BJ (cell line): ENCODE measurements around the gene ENPP1. TPM values are rescaled to one million over a fixed set of nuclear protein-coding genes. Genes with fewer than 3 reads are reported as not detected.

Experiments used
- CTCF ChIA-PET: fragments of 350-600 bp; formaldehyde crosslinking; extraction: SDS; loops from one replicate; lab custom pipeline; 2021; ENCODE audit warnings: antibody characterized with exemption, inconsistent platforms; lab: Yijun Ruan, JAX
- POLR2A ChIA-PET: fragments of 300-600 bp; sonication (Branson Sonifier 250); formaldehyde crosslinking; extraction: SDS; loops from one replicate; lab custom pipeline; 2021; ENCODE audit warnings: antibody characterized with exemption; lab: Charles Lee
- DNase-seq: peaks from one replicate; pipeline ENCODE4 v3.0.0-alpha.2; 2011; ENCODE audit warnings: low read depth
- H3K27me3 ChIP-seq: 2 replicates; pipeline ENCODE4 v1.6.0; 2011; ENCODE audit warnings: low read length; ENCODE audit not compliant: control insufficient read depth, insufficient read depth
- H3K36me3 ChIP-seq: 2 replicates; pipeline ENCODE4 v1.5.1; 2011; ENCODE audit warnings: low read length; ENCODE audit not compliant: control insufficient read depth, insufficient read depth
- H3K4me3 ChIP-seq: 2 replicates; pipeline ENCODE4 v1.5.1; 2011; ENCODE audit warnings: low read depth, mild to moderate bottlenecking, control low read depth, low read length
- CTCF ChIP-seq: IDR thresholded peaks from 2 replicates; pipeline ENCODE4 v1.5.1; 2011; ENCODE audit warnings: low read depth, mild to moderate bottlenecking, control low read depth, inconsistent platforms, low read length, moderate library complexity; ENCODE audit not compliant: insufficient read depth
- polyA plus RNA-seq: library from polyadenylated mRNA; depleted of rRNA; stranded (reverse); fragments of >200 nt; gene quantifications from 2 replicates; pipeline ENCODE4 v1.2.3, GENCODE V29; 2011

ENPP1 gene
- polyA plus RNA-seq, 1 experiment: 8.0 TPM

GRCh38 chr6:131813991-131814390 lies 6.2 kb downstream of the ENPP1 start:
- DNase-seq: no peak
- no peak for TF ChIP-seq CTCF
- no peak overlapping the region for H3K4me3 ChIP-seq
- CTCF ChIA-PET: interaction anchor here (0.6 to 1.4 kb wide), 5 partner anchors 9 to 96 kb away, joined by 3 to 4 read pairs (median 3); no protein-coding TSS in a partner anchor
- POLR2A ChIA-PET: interaction anchor here (0.7 kb wide), 1 partner anchor 631 kb away, joined by 3 read pairs; no protein-coding TSS in a partner anchor
- H3K36me3 ChIP-seq: no peaks in the 10 kb centered on the region
- H3K27me3 ChIP-seq: no peaks in the 10 kb centered on the region

GRCh38 chr6:131816869-131817268 lies 9.0 kb downstream of the ENPP1 start:
- POLR2A ChIA-PET: no interaction called here
- no peak for DNase-seq
- TF ChIP-seq CTCF: no peak
- Histone ChIP-seq H3K36me3 (no peaks in the 10 kb centered on the region), H3K27me3 (no peaks in the 10 kb centered on the region), H3K4me3 (no peak overlapping the region)
- CTCF ChIA-PET: interaction anchor here (1.2 kb wide), 1 partner anchor 122 kb away, joined by 3 read pairs; no protein-coding TSS in a partner anchor

- no peak overlapping the region for H3K4me3 ChIP-seq
- ChIA-PET POLR2A (no interaction called here), CTCF (no interaction called here)
- no peak for TF ChIP-seq CTCF
- no peaks in the 10 kb centered on the region for H3K27me3 ChIP-seq
- peak; percentile 59 for DNase-seq
- H3K36me3 ChIP-seq: no peaks in the 10 kb centered on the region
These were observed 11.8 kb downstream of the ENPP1 start for GRCh38 chr6:131819572-131820124.

GRCh38 chr6:131821010-131821807 lies 13.4 kb downstream of the ENPP1 start:
- no peaks in the 10 kb centered on the region for H3K36me3 ChIP-seq
- no peak overlapping the region for H3K4me3 ChIP-seq
- CTCF ChIA-PET: interaction anchor here (1.0 kb wide), 1 partner anchor 126 kb away, joined by 3 read pairs; no protein-coding TSS in a partner anchor
- DNase-seq: no peak
- POLR2A ChIA-PET: no interaction called here
- no peaks in the 10 kb centered on the region for H3K27me3 ChIP-seq
- TF ChIP-seq CTCF: no peak

- POLR2A ChIA-PET: no interaction called here
- Histone ChIP-seq H3K36me3 (no peaks in the 10 kb centered on the region), H3K4me3 (no peak overlapping the region), H3K27me3 (no peaks in the 10 kb centered on the region)
- CTCF ChIA-PET: interaction anchor here (0.9 kb wide), 1 partner anchor 8 kb away, joined by 4 read pairs; no protein-coding TSS in a partner anchor
- no peak for TF ChIP-seq CTCF
- DNase-seq: no peak
These were observed 14.3 kb downstream of the ENPP1 start for GRCh38 chr6:131822119-131822518.
